Cardiac septum (tissue), 1 donor: ENCODE measurements around the gene DENND1A. TPM values are rescaled to one million over a fixed set of nuclear protein-coding genes. Genes with fewer than 3 reads are reported as not detected.
"Not testable (repeated sequence)": the region's sequence is repeated elsewhere in the genome, so short reads cannot be mapped to it uniquely, and the experiment has no call there.

Source experiments
- DNase-seq: peaks from one replicate; pipeline ENCODE4 v3.0.0-alpha.2; 2020; ENCODE audit warnings: low spot score
- intact Hi-C: fragments of 100-400 bp; cut with DNase I; formaldehyde crosslinking; loops from one replicate; pipeline ENCODE4 v1.14.0; 2022
- total RNA-seq: library from RNA; stranded (reverse); fragmentation: NEBNext Ultra II Directional; extraction: Animal tissue kit (Norgen Biotek cat#: 25700); gene quantifications from one replicate; pipeline ENCODE4 v1.2.1, GENCODE V29; 2021
- donor health status: DM: no; HTN: no; CAD: no.

DENND1A gene
- total RNA-seq, 1 donor from 2014 or later, result 16.0 TPM

- intact Hi-C loops, result no loop called here
- DNase-seq, result no peak
Observed at GRCh38 chr9:123647145-123647544, 282.8 kb downstream of the DENND1A start.

- DNase-seq, result no peak
- intact Hi-C loops, result no loop called here
Observed at GRCh38 chr9:123645762-123646161, 284.2 kb downstream of the DENND1A start.

- no peak for DNase-seq
- intact Hi-C loops, result no loop called here
Observed at GRCh38 chr9:123645126-123645525, 284.8 kb downstream of the DENND1A start.

- no peak for DNase-seq
- intact Hi-C loops, result no loop called here
Observed at GRCh38 chr9:123643518-123643917, 286.4 kb downstream of the DENND1A start.

- intact Hi-C loops, result no loop called here
- no peak for DNase-seq
Observed at GRCh38 chr9:123642291-123643278, 287.3 kb downstream of the DENND1A start.

- intact Hi-C loops, result no loop called here
- no peak for DNase-seq
Observed at GRCh38 chr9:123640792-123641222, 289.1 kb downstream of the DENND1A start.

GRCh38 chr9:123639743-123640142 lies 290.2 kb downstream of the DENND1A start:
- DNase-seq, result no peak
- intact Hi-C loops, result no loop called here

GRCh38 chr9:123637945-123638634 lies 291.8 kb downstream of the DENND1A start:
- no peak for DNase-seq
- intact Hi-C loops, result no loop called here

GRCh38 chr9:123637606-123637944 lies 292.4 kb downstream of the DENND1A start:
- intact Hi-C loops, result no loop called here
- DNase-seq, result no peak

- intact Hi-C loops, DNase-seq: not testable (repeated sequence)
Observed at GRCh38 chr9:123636805-123637204, 293.1 kb downstream of the DENND1A start.

GRCh38 chr9:123631862-123632261 lies 298.1 kb downstream of the DENND1A start:
- intact Hi-C loops, result no loop called here
- DNase-seq, result no peak

GRCh38 chr9:123630233-123630632 lies 299.7 kb downstream of the DENND1A start:
- no peak for DNase-seq
- intact Hi-C loops, result no loop called here

GRCh38 chr9:123629531-123629930 lies 300.4 kb downstream of the DENND1A start:
- intact Hi-C loops, result no loop called here
- DNase-seq, result no peak

GRCh38 chr9:123622711-123623241 lies 307.1 kb downstream of the DENND1A start:
- intact Hi-C loops, result no loop called here
- DNase-seq, result no peak

- intact Hi-C loops, result no loop called here
Observed at GRCh38 chr9:123620239-123620638, 309.7 kb downstream of the DENND1A start.

GRCh38 chr9:123617952-123618678 lies 311.8 kb downstream of the DENND1A start:
- no peak for DNase-seq
- intact Hi-C loops, result no loop called here

More at GRCh38 chr9:123620239-123620638, 309.7 kb downstream of the DENND1A start:
- DNase-seq, result no peak

GRCh38 chr9:123617286-123617685 lies 312.6 kb downstream of the DENND1A start:
- DNase-seq, result no peak

GRCh38 chr9:123616707-123617106 lies 313.2 kb downstream of the DENND1A start:
- DNase-seq, result no peak
- intact Hi-C loops, result no loop called here

More at GRCh38 chr9:123617286-123617685, 312.6 kb downstream of the DENND1A start:
- intact Hi-C loops, result no loop called here

GRCh38 chr9:123615381-123615780 lies 314.5 kb downstream of the DENND1A start:
- intact Hi-C loops, result no loop called here
- DNase-seq, result no peak
